ENCODE measurements around the gene ST6GALNAC4. TPM values are rescaled to one million over a fixed set of nuclear protein-coding genes. Genes with fewer than 3 reads are reported as not detected.

Gene ST6GALNAC4
- total and polyA plus RNA-seq, 9 of the 15 experiments (the other 6 are each of a cell fraction or from before 2014, with no cell fraction given) = 2.6 to 43.1 (median 15.4) TPM

DNA sequence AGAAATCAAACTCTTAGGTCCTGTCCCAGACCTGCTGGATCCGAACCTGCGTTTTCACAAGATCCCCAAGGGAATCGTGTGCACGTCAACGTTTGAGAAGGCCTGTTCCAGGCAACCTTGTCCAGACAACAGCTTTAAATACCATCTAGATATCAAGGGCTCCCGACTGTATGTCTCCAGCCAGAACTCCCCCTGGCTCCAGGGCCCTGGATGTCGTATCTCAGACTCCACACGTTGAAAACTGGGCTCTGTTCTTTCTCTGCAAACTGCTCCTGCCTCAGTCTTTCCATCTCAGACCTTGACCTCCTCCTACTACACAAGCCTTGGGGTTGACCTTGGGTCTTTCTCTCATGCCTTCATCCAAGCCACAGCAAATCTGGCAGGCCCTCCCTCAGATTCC lies 56.6 kb downstream of the ST6GALNAC4 start:
- Histone ChIP-seq H3K79me2 (ENCODE audit: control insufficient read depth, insufficient read depth, low read length) (no peaks in the 10 kb centered on the region), H3K4me2 (ENCODE audit: insufficient read depth, low read length) (no peak overlapping the region), H3K27ac (ENCODE audit: extremely low read depth, low read depth, low read length) (no peak overlapping the region; the same call in 2 of the 3 replicates), H3K4me1 (replicated peaks in 1 of 2; ENCODE audit: control insufficient read depth in 2 of 2, insufficient read depth in 2 of 2, low read length in 2 of 2) (peaks cover 59 to 78% of the 10 kb centered on the region in 2 experiments), H3K27me3 (ENCODE audit: control insufficient read depth in 2 of 2, insufficient read depth in 2 of 2, low read length in 2 of 2) (no peaks in the 10 kb centered on the region), H3K36me3 (ENCODE audit: control insufficient read depth, insufficient read depth, low read length) (no peaks in the 10 kb centered on the region), H3K9ac (ENCODE audit: insufficient read depth in 1 of 2, low read depth in 2 of 2, low read length in 2 of 2) (peak overlapping the region; percentile 7 to 77; a peak in 3 of 4 replicates), H2AFZ (ENCODE audit: low read depth, low read length) (peak overlapping the region; percentile 68; the same call in 1 of the 2 replicates), H3K9me1 (ENCODE audit: control insufficient read depth, insufficient read depth, low read length) (peaks cover 5% of the 10 kb centered on the region), H4K20me1 (replicated peaks; ENCODE audit: control insufficient read depth, insufficient read depth, low read length) (no peaks in the 10 kb centered on the region), H3K9me3 (replicated peaks; ENCODE audit: control insufficient read depth, insufficient read depth, low read depth, low read length) (no peaks in the 10 kb centered on the region), H3K4me3 (no peak overlapping the region)
- ChIA-PET POLR2A (interaction anchor here (2.6 kb wide), 1 partner anchor 32 kb away, joined by 7 read pairs; no protein-coding TSS in a partner anchor), CTCF (ENCODE audit: low intra/inter-chr PET ratio) (interaction anchor here (0.7 kb wide), 1 partner anchor 24 kb away, joined by 4 read pairs; no protein-coding TSS in a partner anchor)
- intact Hi-C loops (cut with micrococcal nuclease) = no loop called here
- DNase-seq (ENCODE audit: extremely low read depth in 1 of 4, low spot score in 3 of 4) (no peak), ATAC-seq (no peak), FAIRE-seq (no peak)
- BruUV-seq (replicated peaks) = no TSS peak
- 69% methylated on average over 8 of the region's 8 CpGs for WGBS (ENCODE audit: insufficient coverage, low coverage, missing lambda C conversion rate)
- in situ Hi-C loops (cut with MboI) = no loop called here
- TF ChIP-seq SAFB2 (IDR thresholded peaks at IDR 0.05; ENCODE audit: borderline replicate concordance, low read depth, low read length, severe bottlenecking) (no peak), GABPA (tag; conservative IDR thresholded peaks at IDR 0.05; ENCODE audit: low read depth) (no peak), RBM14 (IDR thresholded peaks at IDR 0.05; ENCODE audit: borderline replicate concordance, insufficient read depth, low read depth, low read length) (no peak), ZNF707 (CRISPR knock-in tag; conservative IDR thresholded peaks at IDR 0.05) (no peak), POLR2B (IDR thresholded peaks at IDR 0.05; ENCODE audit: low read depth, partially characterized antibody) (no peak), ZZZ3 (IDR thresholded peaks at IDR 0.05) (no peak), ILK (tag; IDR thresholded peaks at IDR 0.05; ENCODE audit: borderline replicate concordance, low read depth) (no peak), SREBF2 (CRISPR knock-in tag; IDR thresholded peaks at IDR 0.05) (no peak), RB1 (IDR thresholded peaks at IDR 0.05; ENCODE audit: low read depth) (no peak), ZNF134 (CRISPR knock-in tag; conservative IDR thresholded peaks at IDR 0.05) (no peak), POLR2H (tag; IDR thresholded peaks at IDR 0.05; ENCODE audit: low read depth) (no peak), CHCHD3 (CRISPR knock-in tag; IDR thresholded peaks at IDR 0.05) (no peak), NCOA6 (IDR thresholded peaks at IDR 0.05) (no peak), FIP1L1 (IDR thresholded peaks at IDR 0.05; ENCODE audit: low read depth, low read length, poor library complexity, severe bottlenecking) (no peak), ZNF224 (CRISPR knock-in tag; IDR thresholded peaks at IDR 0.05) (no peak)
- TF ChIP-seq, protein P1, sequence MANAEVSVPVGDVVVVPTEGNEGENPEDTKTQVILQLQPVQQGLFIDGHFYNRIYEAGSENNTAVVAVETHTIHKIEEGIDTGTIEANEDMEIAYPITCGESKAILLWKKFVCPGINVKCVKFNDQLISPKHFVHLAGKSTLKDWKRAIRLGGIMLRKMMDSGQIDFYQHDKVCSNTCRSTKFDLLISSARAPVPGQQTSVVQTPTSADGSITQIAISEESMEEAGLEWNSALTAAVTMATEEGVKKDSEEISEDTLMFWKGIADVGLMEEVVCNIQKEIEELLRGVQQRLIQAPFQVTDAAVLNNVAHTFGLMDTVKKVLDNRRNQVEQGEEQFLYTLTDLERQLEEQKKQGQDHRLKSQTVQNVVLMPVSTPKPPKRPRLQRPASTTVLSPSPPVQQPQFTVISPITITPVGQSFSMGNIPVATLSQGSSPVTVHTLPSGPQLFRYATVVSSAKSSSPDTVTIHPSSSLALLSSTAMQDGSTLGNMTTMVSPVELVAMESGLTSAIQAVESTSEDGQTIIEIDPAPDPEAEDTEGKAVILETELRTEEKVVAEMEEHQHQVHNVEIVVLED (CRISPR knock-in tag; IDR thresholded peaks at IDR 0.05) = no peak
- TF ChIP-seq, protein P2, sequence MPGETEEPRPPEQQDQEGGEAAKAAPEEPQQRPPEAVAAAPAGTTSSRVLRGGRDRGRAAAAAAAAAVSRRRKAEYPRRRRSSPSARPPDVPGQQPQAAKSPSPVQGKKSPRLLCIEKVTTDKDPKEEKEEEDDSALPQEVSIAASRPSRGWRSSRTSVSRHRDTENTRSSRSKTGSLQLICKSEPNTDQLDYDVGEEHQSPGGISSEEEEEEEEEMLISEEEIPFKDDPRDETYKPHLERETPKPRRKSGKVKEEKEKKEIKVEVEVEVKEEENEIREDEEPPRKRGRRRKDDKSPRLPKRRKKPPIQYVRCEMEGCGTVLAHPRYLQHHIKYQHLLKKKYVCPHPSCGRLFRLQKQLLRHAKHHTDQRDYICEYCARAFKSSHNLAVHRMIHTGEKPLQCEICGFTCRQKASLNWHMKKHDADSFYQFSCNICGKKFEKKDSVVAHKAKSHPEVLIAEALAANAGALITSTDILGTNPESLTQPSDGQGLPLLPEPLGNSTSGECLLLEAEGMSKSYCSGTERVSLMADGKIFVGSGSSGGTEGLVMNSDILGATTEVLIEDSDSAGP (CRISPR knock-in tag; IDR thresholded peaks at IDR 0.05) = no peak
- TF ChIP-seq, protein P3, sequence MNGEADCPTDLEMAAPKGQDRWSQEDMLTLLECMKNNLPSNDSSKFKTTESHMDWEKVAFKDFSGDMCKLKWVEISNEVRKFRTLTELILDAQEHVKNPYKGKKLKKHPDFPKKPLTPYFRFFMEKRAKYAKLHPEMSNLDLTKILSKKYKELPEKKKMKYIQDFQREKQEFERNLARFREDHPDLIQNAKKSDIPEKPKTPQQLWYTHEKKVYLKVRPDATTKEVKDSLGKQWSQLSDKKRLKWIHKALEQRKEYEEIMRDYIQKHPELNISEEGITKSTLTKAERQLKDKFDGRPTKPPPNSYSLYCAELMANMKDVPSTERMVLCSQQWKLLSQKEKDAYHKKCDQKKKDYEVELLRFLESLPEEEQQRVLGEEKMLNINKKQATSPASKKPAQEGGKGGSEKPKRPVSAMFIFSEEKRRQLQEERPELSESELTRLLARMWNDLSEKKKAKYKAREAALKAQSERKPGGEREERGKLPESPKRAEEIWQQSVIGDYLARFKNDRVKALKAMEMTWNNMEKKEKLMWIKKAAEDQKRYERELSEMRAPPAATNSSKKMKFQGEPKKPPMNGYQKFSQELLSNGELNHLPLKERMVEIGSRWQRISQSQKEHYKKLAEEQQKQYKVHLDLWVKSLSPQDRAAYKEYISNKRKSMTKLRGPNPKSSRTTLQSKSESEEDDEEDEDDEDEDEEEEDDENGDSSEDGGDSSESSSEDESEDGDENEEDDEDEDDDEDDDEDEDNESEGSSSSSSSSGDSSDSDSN (IDR thresholded peaks at IDR 0.05; ENCODE audit: borderline replicate concordance in 1 of 2, low read depth in 2 of 2, low read length in 2 of 2) = no peak
